Liver (tissue), 3 donors: ENCODE results near the gene ZIC2.

Source experiments
- CTCF ChIP-seq: fragments of 150-350 bp; IDR thresholded peaks from 2 replicates; pipeline ENCODE4 v1.5.1; 2017; ENCODE audit warnings: improper control_type of control experiment, low read depth, low read length; ENCODE audit not compliant: missing input control
- TAF1 ChIP-seq: conservative IDR thresholded peaks from 2 replicates; pipeline ENCODE4 v1.6.1; 2016; ENCODE audit warnings: antibody characterized with exemption, mild to moderate bottlenecking
- donor health status: healthy.
- donor health status: healthy.

DNA sequence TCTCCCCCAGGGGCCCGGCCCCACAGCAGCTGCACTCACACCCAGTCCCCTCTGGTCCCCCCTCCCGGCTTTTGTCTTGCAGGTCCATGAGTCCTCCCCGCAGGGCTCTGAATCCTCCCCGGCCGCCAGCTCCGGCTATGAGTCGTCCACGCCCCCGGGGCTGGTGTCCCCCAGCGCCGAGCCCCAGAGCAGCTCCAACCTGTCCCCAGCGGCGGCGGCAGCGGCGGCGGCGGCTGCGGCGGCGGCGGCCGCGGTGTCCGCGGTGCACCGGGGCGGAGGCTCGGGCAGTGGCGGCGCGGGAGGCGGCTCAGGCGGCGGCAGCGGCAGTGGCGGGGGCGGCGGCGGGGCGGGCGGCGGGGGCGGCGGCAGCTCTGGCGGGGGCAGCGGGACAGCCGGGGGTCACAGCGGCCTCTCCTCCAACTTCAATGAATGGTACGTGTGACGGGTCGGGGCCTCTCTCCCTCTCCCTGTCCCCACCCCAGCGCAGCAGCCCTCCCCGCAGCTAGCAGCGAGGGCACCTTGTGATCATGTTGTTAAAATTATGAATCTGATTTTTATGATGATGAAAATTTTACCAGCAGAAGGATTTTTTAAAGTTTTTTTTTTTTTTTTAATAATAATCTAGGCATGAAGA, 3.8 kb downstream of the ZIC2 start:
- TF ChIP-seq CTCF (no peak), TAF1 (no peak)
